ENCODE data around the gene ARHGAP8. TPM values are rescaled to one million over a fixed set of nuclear protein-coding genes. Genes with fewer than 3 reads are reported as not detected.

Gene ARHGAP8
- total RNA-seq, 1 donor from 2014 or later: not detected

DNA sequence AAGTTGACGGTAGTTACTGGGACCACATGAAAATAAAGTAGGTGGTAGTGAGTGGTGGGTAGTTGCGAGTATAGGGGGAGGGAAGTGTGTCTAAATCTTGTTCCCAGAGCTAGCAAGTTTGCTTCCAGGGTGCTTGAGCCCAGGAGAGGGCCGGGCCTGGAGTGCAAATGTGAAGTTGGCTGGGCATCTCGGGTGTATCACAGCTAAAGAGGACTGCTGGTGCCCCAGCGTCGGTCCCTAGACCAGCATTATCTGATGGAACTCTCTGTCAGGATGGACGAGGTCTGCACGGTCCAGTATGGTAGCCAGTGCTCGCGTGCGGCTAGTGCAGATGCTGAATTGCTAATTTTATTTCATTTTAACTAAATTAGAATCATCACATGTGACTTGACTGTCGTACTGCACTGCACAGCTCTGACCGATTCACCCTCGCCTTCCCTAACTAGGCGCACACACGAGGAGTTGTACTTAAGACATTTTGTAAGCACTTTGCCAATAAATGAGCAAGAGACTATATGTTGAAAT lies 75.4 kb downstream of the ARHGAP8 start:
- intact Hi-C loops (cut with micrococcal nuclease): no loop called here

DNA sequence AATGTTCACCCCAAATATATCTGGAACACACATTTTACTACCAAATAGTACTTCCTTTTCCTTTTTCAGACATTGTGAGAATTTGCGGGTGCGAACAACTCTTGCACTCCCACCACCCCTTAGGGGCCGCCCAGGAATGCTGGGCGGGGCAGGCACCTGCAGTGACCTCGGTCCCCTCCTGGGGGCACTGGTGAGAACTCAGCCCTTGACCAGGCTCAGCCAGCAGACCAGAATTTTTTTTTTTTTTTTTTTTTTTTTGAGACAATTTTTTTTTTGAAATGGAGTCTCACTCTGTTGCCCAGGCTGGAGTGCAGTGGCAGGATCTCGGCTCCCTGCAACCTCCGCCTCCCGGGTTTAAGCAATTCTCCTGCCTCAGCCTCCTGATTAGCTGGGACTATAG lies 75.8 kb downstream of the ARHGAP8 start:
- H3K4me1 ChIP-seq: no peaks in the 10 kb centered on the region
- no peak overlapping the region for H3K27ac ChIP-seq (replicated peaks)
- DNase-seq: no peak
- peaks cover 26% of the 10 kb centered on the region for H3K9me3 ChIP-seq (replicated peaks)
- H3K36me3 ChIP-seq: no peaks in the 10 kb centered on the region
- intact Hi-C loops (cut with micrococcal nuclease): no loop called here
- TF ChIP-seq, protein P1, sequence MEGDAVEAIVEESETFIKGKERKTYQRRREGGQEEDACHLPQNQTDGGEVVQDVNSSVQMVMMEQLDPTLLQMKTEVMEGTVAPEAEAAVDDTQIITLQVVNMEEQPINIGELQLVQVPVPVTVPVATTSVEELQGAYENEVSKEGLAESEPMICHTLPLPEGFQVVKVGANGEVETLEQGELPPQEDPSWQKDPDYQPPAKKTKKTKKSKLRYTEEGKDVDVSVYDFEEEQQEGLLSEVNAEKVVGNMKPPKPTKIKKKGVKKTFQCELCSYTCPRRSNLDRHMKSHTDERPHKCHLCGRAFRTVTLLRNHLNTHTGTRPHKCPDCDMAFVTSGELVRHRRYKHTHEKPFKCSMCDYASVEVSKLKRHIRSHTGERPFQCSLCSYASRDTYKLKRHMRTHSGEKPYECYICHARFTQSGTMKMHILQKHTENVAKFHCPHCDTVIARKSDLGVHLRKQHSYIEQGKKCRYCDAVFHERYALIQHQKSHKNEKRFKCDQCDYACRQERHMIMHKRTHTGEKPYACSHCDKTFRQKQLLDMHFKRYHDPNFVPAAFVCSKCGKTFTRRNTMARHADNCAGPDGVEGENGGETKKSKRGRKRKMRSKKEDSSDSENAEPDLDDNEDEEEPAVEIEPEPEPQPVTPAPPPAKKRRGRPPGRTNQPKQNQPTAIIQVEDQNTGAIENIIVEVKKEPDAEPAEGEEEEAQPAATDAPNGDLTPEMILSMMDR (IDR thresholded peaks at IDR 0.05; ENCODE audit: borderline replicate concordance): peak; percentile 36
- H3K4me3 ChIP-seq: no peak overlapping the region
- peaks cover 40% of the 10 kb centered on the region for H3K27me3 ChIP-seq (ENCODE audit: low read depth)

More for the DNA sequence above, 75.4 kb downstream of the ARHGAP8 start:
- Histone ChIP-seq H3K4me1 (no peaks in the 10 kb centered on the region), H3K27ac (replicated peaks) (no peak overlapping the region), H3K4me3 (no peak overlapping the region), H3K36me3 (no peaks in the 10 kb centered on the region), H3K27me3 (ENCODE audit: low read depth) (peaks cover 42% of the 10 kb centered on the region), H3K9me3 (replicated peaks) (peaks cover 22% of the 10 kb centered on the region)
- TF ChIP-seq, protein P1 (IDR thresholded peaks at IDR 0.05; ENCODE audit: borderline replicate concordance): no peak
- no peak for DNase-seq

DNA sequence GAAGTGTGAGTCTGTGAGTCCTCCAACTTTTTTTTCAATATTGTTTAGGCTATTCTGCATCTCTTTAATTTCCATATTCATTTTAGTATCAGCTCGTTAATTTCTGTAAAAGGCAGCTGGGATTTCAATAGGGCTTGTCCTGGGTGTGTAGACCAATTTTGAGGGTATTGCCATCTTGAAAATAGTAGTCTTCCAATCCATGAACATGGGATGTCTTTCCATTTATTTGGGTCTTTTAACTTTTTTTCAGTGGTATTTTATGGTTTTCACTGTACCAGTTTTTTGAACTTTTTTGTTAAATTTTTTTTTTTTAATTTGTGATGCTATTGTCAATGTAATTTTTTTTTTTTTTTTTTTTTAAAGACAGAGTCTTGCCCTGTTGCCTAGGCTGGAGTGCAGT lies 79.5 kb downstream of the ARHGAP8 start:
- Histone ChIP-seq H3K4me1 (no peaks in the 10 kb centered on the region), H3K27ac (replicated peaks) (no peak overlapping the region)
- intact Hi-C loops (cut with micrococcal nuclease): no loop called here

DNA sequence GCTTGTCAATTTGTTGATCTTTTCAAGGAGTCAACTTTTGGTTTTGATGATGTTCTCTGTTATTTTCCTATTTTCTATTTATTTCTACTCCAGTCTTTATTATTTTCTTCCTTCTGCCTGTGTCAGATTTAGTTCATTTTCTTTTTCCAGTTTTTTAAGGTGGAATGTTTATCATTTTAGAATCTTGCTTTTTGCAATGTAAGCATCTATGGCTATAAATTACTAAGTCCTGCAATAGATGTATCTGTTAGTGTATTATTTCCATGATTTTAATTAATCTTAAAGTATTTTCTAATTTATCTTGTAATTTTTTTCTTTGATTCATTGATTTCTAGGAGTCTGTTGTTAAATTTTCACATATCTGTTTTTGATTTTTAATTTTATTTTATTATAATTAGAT lies 81.7 kb downstream of the ARHGAP8 start:
- Histone ChIP-seq H3K4me3 (no peak overlapping the region), H3K4me1 (no peaks in the 10 kb centered on the region), H3K9me3 (replicated peaks) (peaks cover 61% of the 10 kb centered on the region), H3K36me3 (no peaks in the 10 kb centered on the region), H3K27ac (replicated peaks) (no peak overlapping the region), H3K27me3 (ENCODE audit: low read depth) (peaks cover 33% of the 10 kb centered on the region)
- TF ChIP-seq, protein P1 (IDR thresholded peaks at IDR 0.05; ENCODE audit: borderline replicate concordance): no peak
- no peak for DNase-seq
- intact Hi-C loops (cut with micrococcal nuclease): no loop called here

More for the DNA sequence above, 79.5 kb downstream of the ARHGAP8 start:
- TF ChIP-seq, protein P1 (IDR thresholded peaks at IDR 0.05; ENCODE audit: borderline replicate concordance): no peak
- no peak overlapping the region for H3K4me3 ChIP-seq
- peaks cover 27% of the 10 kb centered on the region for H3K27me3 ChIP-seq (ENCODE audit: low read depth)
- H3K9me3 ChIP-seq (replicated peaks): peaks cover 61% of the 10 kb centered on the region
- H3K36me3 ChIP-seq: no peaks in the 10 kb centered on the region
- DNase-seq: no peak

DNA sequence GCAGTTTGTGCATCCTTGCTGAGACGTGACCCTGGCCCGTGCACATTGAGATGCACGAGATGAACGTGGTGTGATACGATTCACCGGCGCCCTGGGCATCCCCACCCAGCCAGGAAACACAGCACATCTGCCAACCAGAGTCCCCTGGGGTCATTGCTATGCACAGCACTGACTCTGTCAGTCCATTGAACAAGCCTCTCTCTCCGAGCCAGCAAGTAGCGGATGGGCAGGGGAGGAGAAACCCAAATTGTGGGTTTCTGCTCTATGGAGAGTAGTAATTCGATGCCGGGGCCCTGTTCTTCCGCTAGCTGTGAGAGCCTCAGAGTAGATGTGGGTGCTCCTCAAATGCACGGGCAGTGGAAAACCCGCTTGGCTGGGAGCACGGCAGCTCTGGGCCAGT lies 85.1 kb downstream of the ARHGAP8 start:
- DNase-seq: no peak
- TF ChIP-seq, protein P1 (IDR thresholded peaks at IDR 0.05; ENCODE audit: borderline replicate concordance): no peak
- Histone ChIP-seq H3K4me3 (no peak overlapping the region), H3K9me3 (replicated peaks) (peaks cover 42% of the 10 kb centered on the region), H3K36me3 (no peaks in the 10 kb centered on the region), H3K27ac (replicated peaks) (no peak overlapping the region), H3K4me1 (no peaks in the 10 kb centered on the region), H3K27me3 (ENCODE audit: low read depth) (peaks cover 57% of the 10 kb centered on the region)
- intact Hi-C loops (cut with micrococcal nuclease): no loop called here
